Activated CD4-positive, CD25-positive, alpha-beta regulatory T cell treated with anti-CD3 and anti-CD28 coated beads, Interleukin-2, amount 50 U/mL, for 16 hours (primary cell): ENCODE results near the gene LCN10.

Source experiments
- DNase-seq: peaks from one replicate; pipeline ENCODE4 v3.0.0-alpha.2; 2020; ENCODE audit warnings: low read depth, low spot score

LCN10 gene

DNA sequence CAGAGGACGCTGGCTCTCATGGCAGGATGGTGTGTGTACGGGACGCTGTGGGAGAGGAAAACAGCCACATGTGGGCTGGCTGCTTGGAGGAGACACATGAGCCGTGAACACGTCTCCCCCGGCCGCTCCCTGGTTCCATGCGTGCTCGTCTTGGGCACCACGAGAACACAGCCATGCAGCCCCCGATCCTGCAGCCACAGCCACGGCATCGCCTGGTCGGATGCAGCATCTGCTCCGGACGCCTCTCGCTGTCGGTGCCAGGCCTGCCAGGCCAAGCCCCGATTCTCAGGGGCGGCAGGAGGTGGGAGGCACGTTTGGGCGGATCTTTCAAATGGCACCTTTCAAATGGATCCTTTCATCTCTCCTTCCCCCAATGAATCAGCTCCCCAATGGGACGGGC, 3.2 kb downstream of the LCN10 start:
- no peak for DNase-seq

DNA sequence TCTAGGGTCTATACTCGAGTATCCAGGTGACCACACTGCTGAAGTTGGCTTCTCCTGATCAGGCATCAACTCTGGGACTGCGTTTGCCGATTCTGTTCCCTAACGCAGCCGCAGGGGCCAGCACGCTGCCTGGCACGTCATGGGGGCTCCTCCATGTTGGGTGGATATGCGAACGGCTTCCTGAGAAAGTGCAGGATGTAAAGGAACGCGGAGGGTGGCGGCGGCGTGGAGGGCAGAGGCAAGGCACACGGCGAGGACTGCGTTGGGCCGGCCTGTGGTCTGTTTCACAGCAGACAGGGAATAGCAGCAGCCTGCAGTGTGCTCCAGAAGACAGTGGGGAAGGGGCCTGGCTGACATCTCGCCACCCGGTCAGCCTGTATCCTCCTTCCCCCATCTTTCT, 3.8 kb downstream of the LCN10 start:
- no peak for DNase-seq

DNA sequence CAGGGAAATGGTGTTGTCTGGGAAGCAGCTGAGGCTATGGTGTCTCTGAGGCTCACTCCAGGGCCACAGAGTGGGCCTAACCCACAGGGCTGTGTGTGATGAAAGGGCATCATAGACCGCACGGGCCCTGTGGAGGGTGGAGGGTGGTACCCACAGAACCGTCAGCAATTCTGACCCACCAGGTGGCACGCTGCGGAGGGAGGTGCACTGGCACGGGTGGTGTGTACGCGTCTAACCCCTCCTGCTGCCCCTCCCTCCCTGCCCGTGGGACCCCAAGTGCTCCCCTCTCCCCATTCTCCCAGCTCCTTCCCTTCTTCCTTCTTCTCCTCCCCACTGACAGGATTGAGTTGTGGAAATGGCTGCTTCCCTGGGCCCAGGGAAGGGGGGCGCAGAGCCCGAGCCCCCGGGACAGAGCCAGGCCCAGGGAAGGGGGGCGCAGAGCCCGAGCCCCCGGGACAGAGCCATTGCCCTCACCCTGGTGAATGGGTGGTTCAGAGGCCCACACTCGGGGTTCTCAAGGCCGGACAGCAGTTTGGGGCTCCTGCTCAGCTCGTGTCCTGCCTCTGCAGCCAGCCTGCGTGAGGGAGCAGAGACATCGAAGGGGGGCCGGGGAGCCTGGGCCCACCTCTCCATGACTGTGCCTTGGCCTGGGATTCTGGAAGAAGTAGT, 6.8 kb downstream of the LCN10 start:
- no peak for DNase-seq

DNA sequence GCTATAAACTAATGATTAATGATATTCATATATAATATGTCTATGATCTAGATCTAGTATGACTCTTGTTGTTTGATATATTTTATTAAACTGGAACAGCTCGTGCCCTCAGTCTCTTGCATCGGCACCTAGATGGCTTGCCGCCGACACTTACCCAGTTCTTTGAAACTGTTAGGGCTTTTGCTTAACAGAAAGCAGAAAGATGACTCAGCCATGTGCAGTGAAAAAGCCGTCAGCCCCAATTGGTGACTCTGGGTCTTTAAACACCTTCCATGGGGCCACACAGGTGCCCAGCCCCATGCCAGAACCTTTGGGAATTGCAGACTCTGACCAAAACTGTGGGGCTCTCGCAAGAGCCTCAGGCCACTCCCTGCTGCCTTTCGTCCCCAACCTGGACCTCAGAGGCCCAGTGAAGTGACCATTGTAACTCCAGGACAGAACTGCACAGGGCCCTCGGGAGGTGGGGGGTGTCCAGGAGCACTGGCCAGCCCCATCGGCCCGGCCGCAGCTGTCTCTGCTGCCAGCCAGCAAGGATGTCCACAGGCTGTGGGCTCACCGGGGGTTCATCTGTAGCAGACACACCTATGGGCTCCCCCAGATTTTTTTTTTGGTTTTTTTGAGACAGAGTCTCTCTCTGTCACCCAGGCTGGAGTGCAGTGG, 7.8 kb downstream of the LCN10 start:
- no peak for DNase-seq

DNA sequence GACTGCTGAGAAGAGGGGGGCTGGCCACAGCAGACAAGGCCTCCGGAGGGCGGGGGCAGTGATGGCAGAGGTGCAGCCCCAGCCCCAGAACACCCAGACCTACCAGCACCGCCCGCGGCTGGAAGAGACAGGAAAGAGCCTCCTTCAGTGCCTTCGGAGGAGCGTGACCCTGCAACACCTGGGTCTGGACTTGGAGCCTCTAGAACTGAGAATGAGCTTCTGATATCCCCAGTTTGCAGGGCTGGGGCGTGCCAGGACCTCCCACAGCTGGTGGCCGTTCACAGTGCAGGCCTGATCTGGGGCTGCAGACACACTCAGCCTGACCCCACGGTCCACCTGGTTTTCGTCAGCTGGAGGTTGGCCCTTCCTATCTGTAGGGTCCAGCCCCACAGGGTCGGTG, 9.1 kb downstream of the LCN10 start:
- no peak for DNase-seq

DNA sequence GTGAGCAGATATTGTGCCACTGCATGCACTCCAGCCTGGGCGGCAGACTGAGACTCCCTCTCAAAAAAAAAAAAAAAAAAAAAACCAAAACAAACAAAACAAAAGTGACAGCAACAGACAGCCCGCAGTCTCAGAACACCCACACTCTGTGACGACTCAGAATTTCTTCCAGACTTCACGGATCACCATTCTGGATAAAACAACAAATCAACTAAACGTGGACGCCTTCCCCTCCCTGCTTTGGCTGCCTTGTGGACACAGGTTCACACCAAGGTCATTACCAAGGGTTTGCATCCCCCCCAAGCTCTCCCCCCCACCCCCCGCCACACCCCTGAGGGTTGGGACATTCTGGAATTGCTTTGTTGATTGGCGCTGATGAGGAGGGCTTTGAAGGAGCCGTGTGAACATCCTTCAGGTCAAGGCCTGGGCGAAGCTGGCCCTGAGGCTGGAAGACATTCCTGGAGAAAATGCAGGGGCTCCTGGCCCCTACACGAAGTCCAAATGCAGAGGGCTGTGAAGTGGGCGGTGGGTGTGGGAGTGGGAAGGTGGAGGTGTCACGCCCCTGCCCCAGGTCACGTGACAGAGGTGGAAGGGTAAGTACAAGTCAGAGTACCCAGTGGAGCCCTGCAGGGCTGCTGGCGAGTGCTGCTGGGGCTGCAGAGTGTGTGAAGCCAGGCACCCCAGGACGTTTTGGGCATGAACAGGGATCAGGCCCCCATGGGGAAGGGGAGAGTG, 10.1 kb downstream of the LCN10 start:
- no peak for DNase-seq

DNA sequence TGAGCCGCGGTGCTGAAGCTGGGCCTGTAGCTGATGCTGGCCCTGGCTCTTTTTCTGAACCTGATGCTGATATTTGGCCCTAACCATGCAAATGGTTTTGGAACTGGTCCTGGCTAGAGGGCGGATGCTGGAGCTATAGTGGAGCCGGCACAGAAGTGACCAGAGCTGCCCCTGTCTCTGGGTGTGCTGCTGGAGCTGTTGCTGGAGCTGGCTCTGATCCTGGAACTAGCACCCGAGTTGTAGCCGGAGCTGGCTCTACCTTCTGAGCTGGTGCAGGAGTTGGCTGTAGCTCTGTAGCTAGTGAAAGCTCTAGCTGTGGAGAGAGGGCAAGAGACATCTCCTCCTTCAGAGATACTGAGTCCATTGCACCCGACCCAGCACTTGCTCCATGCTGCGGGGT, 12.8 kb downstream of the LCN10 start:
- no peak for DNase-seq

DNA sequence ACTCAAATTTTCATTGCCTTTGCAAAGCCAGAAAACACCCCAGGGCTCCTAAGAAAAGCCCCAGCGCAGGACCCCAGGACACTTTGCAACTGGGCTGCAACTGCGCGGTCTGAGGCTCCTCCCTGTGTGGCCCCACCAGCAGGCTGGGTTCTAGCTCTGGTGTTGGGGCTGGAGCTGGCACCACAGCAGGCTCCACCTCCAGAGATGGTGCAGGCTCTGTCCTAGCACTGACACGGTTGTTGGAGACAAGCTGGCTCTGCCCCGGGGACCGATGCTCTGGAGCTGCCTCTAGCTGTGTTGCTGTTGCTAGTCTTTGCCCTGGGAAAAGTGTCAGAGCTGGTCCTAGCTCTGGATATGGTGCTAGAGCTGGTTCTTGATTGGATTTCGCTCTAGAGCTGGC, 13.6 kb downstream of the LCN10 start:
- no peak for DNase-seq

DNA sequence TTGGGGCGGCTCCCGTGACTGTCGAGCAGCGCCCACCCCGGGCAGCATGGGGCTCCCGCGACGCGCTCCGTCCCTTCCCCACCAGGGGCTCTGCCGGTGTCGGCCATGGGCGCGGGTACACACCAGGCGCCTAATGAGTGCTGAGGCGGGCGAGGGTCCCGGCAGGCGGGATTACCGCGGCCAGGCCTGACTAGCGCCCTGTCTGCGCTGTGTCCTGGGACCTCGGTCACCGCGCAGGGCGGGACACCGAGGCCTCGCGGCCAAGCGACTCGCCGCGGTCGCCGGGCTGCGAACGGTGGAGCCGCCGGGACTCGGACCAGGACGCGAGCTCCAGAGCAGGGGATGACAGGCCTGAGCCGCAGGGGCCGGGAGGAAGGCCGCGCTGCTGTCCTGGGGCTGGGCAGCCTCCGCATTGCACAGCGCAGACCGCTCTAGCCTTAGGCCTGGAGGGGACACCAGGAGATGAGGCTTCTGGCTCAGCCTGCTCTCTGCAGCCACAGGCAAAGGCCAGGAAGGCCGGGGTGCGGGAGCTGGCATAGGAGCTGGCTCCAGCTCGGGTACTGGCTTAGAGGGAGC, 14.1 kb downstream of the LCN10 start:
- no peak for DNase-seq

DNA sequence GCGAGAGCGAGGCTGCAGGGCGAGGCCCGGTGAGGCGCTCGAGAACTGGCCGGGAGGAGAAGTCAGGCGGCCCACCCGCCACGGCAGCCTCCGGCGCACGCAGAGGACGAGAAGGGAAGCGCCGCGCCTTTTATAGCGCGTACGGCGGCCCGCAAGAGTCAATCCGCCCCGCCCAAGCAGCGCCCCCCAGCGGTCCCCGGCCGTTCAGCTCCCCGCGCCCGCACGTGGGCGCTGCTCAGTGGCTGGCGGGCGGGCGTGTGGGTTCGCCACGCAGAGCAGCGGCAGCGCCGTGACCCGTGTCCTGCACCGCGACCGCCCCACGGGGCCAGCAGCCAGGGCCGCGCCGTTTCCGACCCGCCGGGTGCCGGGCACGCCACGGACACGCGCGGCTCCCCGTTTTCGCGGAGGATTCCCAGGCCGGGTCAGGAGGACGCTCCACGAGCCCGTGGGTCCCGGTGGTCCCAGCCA, 14.6 kb downstream of the LCN10 start:
- peak; percentile 84 for DNase-seq

DNA sequence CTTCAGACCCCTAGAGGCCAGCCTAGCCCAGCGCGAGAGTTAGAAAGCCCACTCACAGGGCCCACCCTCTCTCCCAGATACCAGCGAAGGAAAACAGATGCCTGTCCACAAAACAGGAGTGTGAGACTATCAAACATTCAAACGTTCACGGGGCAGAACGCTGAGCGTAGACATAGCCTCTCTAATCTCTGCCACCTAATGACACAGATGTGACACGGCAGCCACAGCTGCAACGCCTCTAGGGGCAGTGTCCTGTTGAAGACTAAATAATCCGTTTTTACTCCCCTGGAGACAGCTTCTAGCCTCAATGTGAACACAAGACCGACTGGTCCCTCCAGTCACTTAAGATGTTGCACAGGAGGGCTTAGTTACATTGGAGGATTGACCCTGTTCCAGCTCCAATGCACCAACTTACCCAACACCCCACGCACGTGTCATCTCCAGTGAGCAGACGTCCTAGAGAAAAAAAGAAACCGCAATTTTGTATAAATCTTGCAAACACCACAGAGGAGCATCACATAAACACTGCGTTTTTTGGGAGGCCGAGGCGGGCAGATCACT, 16.0 kb downstream of the LCN10 start:
- no peak for DNase-seq

DNA sequence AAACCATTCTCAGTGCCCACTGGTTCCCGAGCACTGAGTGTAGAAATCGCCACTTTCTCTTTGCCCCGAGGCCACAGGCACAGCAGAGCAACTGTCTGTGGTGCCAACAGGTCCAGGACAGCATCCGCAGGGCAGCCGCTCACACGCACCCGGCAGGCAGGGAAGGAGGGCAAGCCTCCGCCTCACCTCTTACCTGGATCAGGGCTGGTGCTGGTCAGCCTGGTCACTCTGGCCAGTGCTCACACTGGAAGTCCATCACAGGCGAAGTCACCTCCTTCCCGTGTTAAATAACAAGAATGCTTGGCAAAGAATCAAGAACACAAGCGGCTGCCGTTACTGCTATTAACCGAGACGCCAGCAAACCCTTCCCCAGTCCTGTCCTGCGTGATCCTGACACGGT, 16.6 kb downstream of the LCN10 start:
- no peak for DNase-seq

DNA sequence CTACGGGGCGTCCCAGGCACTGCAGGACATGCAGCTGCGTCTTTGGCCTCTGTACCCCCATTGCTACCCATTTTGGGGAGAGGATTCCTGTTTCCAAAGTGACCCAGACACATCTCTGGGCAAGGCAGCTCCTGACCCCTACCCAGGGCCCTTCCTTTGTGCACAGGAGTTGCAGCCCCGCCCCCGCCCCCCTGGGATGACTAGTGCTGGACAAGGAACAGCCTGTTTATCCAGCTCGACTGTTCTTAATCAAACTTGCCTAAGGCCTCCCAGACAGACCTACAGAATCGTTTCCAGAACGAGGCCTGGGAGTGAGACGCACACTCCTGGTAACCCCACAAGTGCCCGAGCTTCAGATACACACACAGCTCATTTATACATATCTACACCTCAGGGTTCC, 17.1 kb downstream of the LCN10 start:
- no peak for DNase-seq

DNA sequence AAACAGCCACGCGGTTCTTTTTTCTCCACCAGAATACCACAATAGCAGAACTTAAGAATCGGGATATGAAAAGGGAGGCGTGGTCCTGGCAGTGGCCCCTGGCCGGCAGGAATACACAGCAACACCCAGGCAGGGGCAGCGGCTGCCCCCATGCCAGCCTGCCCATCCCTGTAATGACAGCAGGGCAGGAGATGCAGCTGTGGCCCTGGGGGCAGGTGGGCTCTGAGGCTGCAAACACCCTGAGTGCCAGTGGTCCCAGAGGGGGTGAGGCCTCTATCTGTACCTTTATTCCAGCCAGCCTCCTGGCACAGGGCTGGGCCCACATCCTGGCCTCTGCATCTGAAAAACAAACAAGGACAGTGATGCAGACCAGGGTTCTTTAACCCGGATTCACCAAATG, 18.0 kb downstream of the LCN10 start:
- no peak for DNase-seq

DNA sequence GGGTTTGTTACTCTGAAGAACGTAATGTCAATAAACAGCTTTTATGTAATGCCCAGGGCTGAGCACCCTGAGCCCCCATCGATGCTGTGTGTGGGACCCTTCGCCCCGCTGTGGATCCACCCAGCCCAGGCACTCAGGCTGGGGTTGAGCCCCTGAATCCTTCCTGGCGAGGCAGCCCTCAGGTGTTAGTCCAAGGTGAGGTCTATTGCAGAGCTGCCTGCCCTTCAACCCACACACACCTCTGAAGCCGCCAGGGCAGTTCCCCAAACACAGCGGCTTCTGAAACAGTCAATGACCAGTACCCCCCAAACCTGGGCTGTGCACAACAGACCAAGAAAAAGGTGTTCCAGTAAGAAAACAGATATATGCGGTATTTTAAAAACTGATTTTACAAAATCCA, 18.8 kb downstream of the LCN10 start:
- DNase-seq, result no peak

DNA sequence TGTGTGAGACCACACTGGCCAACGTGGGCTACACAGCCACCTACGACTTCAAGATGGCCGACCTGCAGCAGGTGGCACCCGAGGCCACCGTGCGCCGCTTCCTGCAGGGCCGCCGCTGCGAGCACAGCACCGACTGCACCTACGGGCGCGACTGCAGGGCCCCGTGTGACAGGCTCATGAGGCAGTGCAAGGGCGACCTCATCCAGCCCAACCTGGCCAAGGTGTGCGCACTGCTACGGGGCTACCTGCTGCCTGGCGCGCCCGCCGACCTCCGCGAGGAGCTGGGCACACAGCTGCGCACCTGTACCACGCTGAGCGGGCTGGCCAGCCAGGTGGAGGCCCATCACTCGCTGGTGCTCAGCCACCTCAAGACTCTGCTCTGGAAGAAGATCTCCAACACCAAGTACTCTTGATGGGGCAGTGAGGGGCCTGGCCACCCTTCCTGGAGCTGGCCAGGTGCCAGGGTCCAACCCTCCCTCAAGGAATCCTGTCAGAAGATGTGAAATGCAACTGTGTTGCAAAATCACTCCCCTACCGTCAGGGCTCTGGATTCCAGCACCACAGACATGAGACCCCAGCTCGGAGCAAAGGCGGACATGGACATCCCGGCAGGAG, 19.3 kb downstream of the LCN10 start:
- DNase-seq, result no peak

DNA sequence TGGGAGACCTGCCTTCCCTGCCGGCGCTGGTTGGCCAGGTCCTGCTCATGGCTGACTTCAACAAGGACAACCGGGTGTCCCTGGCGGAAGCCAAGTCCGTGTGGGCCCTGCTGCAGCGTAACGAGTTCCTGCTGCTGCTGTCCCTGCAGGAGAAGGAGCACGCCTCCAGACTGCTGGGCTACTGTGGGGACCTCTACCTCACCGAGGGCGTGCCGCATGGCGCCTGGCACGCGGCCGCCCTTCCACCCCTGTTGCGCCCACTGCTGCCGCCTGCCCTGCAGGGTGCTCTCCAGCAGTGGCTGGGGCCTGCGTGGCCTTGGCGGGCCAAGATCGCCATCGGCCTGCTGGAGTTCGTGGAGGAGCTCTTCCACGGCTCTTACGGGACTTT, 19.8 kb downstream of the LCN10 start:
- no peak for DNase-seq

DNA sequence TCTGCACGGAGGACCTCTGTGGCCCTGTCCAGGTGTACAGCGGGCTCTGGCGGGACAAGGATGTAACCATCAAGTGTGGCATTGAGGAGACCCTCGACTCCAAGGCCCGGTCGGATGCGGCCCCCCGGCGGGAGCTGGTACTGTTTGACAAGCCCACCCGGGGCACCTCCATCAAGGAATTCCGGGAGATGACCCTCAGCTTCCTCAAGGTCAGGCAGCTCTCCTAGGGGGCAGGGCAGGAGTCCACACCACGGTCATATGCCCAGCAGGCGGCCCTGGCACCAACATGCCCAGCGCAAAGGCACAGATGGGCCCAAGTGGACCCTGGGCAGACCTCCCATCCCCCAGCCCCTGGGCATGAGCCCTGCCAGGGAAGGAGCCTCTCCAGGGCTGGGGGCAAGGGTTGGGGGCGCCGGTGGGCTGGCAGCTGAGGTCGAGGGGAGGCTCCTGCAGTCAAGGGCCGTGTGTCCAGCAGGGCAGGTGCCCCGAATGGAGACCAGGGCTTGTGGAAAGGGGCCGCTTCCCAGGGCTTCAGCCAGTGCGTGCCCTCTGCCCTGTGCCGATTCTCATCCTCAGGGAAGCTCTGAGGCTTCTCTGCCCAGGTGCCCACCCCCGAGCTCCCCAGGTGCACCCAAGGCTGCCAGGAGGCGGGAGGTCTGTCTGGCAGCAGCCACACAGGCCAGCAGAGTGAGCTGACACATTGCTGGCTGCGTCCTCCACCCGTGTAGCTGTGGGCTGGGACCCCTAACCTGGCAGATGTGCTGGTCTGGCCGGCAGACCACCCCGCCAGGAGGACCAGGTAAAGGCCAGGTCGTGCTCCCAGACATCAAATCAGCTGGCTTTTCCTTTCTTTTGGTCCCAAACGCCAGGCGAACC, 20.4 kb downstream of the LCN10 start:
- no peak for DNase-seq

DNA sequence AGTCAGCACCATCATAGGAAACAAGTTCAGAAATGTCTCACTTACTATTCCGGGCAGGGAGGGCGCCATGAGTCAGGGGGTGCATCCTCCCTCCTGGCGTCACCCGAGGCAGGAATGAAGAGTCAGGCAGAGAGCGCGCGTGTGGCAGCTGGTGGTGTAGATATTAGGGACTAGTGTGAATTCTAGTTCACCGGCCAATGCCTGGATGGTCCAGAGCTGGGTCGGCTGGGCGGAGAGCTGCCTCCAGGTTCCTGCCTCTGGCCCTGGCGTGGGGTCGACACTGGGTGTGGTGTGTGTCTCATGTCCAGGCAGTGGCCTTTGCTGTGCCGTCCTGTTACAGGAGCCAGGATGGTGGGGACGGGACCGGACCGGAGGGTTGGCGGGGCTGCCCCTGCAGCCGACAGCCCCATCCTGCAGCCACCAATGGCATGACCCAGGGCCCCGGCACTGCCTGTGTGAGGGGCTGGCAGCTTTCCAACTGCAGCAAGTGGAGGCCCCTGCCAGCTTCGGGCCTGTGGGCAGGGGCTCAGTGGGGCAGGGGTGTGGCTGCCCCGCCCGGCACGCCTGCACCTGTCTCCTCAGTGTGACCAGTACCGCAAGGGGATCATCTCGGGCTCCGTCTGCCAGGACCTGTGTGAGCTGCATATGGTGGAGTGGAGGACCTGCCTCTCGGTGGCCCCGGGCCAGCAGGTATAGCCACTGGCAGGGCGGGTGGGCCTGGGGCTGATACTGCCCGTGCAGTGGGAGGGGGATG, 21.2 kb downstream of the LCN10 start:
- DNase-seq, result no peak

DNA sequence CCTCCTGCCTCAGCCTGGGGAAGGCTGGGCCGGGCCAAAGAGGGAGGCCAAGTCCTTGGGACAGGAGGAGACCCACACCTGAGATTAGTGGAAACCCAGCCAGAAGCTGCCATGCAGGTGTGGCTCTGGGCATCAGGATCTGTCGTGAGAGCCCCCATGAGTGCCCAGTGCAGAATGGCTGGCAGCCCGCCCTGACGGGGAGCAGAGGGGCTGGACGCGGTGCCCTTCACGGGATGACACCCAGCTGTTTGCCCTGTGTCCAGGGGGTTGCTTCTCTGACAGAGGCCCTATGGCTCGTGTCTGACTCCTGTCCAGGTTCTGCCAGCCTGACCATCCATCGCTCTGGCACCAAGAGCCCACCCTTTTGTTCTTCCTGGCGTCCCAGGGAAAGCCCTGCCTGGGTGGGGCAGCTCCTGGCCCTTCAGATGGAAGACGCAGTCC, 21.8 kb downstream of the LCN10 start:
- no peak for DNase-seq
